Measurements from ENCODE around the gene ARVCF.
A peak's percentile ranks its signal among the peaks of the same experiment; 100 is the strongest.

ARVCF gene

DNA sequence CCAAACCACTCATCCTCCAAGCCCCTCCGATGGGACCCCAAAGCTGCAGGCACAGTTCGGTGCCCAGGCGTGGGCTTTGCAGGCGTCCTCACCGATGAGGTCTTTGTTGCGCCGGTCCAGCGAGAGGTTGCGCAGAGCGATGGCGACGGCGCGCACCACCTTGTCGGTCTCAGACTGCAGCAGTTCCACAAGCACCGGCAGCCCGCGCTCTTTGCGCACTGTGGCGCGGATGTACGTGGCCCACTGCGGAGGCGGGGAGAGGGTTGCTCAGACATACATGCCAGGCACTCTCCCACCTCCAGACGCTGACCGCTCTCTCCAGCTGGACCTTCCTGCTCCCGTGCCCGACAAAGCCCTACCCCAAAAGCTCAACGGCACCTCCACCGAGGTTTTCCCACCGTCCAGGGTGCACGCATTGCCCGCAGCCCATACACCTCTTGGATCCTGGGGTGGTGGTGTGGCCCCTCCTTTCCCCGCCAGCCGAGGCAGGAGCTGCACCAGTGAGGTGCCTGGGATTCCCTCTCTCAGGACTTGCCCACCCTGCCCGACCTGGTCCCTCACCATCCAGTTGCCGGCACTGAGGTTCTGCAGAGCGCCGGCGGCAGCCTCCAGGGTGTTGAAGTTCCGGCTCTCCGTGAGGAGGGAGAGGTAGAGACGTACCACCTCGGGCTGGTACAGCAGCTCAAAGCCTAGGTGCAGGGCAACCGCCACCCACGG lies 42.9 kb downstream of the ARVCF start:
- DNase-seq (ENCODE audit: low read depth), result no peak

DNA sequence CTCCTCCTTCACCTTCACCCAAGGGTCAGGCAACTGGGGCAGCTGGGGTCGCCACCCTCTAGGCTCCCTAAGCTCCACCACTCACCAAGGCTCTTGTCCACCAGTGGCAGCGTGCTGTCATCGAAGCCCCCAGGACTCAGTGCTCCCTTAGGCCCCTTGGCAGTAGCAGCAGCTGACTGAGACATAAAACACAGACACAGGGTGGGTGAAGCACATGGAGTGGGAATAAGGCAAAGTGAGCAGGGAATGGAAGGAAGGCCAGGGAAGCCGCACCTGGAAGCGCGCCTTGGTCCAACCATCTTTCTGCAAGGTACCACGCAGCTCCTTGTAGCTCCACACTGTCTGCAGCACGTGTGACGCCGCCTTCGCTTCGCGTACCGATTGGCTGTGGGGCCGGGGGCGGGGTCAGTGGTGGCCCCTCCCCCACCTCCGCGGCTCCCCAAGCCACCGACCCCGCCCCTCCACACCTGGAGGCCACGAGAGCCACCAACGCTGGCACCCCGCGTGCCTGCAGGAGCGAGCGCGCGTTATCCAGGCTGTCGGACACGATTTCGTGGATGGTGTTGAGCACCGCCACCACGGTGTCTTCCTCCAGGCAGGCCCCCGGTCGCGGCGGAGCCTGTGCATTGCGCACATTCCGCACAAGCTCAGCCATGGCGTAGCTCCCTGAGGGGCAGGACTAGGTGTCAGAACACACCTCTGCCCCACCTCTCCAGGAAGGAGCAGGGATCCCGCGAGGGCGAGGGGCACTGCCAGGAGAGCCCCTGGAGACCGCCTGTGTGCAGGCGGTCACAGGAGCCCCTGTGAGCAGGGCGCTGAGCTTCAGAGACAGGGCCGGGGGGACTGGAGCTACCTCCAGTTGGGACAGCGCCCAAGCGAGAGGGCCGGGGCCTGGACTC lies 43.7 kb downstream of the ARVCF start:
- no peak for DNase-seq (ENCODE audit: low read depth)

DNA sequence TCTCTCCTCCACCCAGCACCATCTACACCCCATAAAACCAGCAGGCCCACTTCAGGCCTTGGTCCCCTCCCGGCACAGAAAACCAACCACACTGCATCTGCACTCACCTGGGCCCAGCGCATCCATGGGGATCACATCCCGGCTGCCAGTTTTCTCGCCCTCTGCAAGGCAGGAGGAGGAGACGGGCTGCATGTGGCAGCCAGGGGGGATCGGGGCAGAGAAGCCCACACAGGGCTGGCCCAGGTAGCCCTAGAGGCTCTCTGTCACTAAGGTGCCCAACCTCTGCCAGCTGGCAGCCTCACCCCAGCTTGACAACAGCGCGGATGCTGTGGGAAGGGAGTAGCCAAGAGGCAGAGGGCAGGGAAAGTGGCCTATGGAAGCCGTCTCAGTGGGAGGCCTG lies 44.4 kb downstream of the ARVCF start:
- DNase-seq (ENCODE audit: low read depth), result no peak

DNA sequence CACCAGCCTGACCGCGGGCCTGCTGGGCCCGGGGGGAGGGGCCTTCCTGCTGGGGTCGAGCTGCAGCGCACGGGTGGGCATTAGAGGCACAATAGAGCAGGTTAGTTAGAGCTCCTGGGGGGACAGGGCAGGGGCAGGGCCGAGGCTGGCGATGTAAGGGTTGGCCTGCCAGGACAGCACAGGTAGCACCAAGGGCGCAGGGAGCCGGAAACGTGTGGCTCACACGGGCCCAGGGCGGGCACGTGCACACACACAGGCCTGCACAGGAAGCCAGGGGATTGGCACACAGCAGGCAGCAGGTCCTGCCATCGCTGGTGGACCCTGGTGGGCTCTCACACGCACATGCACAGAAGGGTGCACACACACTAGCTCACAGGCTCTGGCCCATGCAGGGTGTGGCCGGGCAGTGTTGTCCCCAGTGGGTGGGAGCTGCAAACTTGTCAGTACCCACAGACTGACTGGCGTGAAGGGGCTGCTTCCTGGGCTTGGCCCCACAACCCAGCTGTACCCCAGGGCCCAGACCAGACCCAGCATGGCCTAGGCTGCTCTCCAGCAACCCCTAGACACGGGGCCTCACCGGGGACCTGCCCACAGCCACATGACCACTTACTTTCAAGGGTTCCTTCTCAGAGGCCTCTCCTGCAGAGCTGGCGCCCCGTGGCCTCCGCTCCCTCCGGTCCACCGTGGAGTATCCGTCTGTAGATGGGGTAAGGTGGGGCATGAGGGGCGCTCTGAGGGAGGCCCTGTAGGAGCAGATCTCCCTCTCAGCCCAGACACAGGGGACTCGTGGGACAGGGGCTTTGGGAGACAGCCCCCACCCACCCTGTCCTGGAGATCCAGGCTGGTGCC lies 45.1 kb downstream of the ARVCF start:
- DNase-seq (ENCODE audit: low read depth), result no peak

DNA sequence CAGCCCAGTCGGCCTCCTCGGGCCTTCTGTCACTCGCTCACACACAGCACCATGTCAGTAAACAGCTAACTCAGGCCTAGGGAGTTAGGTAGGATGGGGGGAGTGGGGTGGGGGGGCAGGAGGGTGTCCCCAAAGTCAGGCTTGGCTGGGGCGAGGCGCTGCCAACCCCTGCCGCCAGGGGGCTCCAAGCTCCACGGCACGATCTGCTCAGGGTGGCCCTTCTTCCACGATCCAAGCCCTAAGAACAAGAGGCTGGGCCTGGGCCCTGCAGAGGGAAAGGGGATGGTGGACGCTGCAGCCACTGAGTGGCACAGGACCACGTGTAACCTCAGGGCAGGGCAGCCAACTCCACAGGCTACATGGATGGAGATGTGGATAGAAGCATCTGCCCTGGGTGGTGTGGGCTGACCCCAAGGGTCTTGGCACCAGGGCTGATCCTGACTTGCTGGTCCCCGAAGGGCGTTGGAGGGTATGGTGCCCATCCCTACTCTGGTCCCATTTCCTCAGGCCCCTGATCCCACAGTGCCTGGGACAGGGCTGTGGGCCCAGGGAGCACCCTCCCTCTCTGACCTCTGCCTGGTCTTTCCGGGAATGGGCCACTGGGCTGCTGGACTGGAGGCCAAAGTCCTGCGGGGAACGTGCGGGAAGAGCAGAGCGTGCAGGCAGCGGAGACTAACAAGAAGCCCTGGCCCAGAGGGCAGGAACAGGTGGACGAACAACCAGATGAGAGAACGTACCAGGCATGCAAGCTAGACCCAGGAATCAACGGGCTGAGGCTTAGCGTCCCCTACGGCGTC lies 45.9 kb downstream of the ARVCF start:
- DNase-seq (ENCODE audit: low read depth), result peak; percentile 71

DNA sequence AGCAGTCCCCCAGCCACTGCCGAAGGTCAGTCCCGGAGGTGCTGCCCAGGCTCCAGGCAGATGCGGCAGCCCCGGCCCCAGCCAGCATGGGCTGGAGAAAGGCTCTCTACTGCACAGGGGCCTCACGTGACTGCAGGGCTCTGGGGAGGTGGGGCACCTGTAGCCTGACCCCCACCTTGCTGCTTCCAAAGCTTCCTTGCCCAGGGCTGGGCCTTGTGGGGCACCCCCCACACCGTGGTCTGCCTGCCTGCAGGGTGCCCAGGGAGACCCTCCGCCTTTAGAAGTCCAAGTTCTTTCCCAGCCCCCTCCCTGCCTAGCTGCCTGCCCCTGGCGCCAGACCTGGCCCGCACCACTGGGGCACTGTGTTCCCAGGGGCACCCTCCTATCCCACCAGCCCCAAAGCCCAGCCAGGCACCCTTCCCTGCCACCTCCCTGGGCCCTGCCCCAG lies 46.6 kb downstream of the ARVCF start:
- DNase-seq (ENCODE audit: low read depth), result no peak

DNA sequence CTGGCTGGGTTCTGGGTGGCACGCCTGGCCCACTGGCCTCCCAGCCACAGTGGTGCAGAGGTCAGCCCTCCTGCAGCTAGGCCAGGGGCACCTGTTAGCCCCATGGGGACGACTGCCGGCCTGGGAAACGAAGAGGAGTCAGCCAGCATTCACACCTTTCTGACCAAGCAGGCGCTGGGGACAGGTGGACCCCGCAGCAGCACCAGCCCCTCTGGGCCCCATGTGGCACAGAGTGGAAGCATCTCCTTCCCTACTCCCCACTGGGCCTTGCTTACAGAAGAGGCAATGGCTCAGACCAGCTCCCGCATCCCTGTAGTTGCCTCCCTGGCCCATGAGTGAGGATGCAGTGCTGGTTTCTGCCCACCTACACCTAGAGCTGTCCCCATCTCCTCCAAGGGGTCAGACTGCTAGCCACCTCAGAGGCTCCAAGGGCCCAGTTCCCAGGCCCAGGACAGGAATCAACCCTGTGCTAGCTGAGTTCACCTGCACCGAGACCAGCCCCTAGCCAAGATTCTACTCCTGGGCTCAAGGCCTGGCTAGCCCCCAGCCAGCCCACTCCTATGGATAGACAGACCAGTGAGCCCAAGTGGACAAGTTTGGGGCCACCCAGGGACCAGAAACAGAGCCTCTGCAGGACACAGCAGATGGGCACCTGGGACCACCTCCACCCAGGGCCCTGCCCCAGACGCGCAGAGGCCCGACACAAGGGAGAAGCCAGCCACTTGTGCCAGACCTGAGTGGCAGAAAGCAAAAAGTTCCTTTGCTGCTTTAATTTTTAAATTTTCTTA lies 47.3 kb downstream of the ARVCF start:
- DNase-seq (ENCODE audit: low read depth), result no peak

DNA sequence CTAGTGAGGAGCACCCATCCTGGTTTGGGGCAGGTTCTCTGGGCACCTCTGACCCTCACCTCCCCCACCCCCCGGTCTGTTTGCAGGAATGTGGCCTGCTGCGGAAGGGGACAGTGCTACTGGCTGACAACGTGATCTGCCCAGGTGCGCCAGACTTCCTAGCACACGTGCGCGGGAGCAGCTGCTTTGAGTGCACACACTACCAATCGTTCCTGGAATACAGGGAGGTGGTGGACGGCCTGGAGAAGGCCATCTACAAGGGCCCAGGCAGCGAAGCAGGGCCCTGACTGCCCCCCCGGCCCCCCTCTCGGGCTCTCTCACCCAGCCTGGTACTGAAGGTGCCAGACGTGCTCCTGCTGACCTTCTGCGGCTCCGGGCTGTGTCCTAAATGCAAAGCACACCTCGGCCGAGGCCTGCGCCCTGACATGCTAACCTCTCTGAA lies 48.2 kb downstream of the ARVCF start:
- DNase-seq (ENCODE audit: low read depth), result no peak

DNA sequence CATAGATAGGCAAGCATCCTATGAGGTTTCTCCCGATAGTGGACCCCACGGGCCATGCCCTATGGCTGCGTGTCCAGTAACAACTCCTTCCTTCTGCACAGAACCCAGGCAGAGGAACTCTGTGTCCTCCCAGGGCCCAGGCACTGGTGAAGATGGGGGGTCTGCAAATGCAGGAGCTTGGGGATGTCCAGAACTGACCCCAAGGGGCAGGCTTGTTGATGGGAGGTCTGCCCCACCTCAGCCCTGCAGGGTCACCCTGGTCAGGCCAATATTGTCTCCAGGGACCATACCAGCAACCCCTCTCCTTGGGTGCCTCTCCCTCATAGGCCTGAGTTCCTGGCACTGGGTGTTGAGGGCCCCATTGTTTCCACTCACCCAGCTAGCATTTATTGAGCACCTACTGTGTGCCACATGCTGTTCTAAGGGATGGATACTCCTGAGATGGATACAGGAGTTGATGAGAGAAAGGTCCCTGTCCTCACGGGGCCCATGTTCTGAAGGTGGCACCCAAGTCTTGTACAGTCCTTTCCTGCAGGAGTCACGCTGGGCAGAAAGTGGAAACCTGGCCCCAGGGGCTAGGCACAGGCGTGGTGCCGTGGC lies 48.7 kb downstream of the ARVCF start:
- no peak for DNase-seq (ENCODE audit: low read depth)

DNA sequence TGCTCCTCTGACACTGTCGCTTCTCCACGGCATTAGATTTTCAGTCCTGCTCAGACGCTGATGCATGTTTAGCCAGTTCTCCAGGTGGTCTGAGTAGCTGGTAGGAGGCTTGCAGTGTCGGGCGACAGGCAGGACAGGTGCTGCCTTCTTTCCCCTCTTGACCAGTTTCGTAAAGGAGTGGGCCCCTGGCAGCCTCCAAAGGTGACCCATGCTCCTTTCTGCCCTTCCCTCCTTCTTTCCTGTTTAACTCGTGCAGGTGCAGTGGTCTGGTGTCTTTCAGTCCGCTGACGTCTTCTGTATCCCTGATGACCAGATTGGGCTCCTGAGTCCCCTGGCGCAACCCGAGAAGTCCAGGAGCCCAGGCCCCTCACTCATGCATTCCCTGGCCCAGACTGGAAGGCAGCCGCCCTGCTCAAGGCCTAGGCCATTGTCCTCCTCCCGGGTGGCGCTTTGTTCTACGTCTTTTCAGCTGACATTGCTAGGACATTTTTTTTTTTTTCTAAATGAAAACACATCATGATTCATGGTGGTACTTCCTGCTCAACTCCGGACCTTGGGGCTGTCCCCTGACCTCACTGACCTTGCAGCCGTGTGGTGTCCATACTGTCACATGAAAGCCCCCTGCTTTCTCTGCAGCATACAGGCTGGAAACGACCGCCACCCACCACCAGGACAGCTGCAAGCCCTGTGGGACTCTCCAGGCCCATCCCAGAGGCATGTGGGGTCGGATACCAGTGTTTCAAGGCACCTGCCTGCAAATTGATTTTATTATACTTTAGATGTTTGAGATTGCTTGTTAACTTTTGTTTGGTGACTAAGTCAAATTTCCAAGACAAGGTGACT lies 49.5 kb downstream of the ARVCF start:
- DNase-seq (ENCODE audit: low read depth), result no peak

DNA sequence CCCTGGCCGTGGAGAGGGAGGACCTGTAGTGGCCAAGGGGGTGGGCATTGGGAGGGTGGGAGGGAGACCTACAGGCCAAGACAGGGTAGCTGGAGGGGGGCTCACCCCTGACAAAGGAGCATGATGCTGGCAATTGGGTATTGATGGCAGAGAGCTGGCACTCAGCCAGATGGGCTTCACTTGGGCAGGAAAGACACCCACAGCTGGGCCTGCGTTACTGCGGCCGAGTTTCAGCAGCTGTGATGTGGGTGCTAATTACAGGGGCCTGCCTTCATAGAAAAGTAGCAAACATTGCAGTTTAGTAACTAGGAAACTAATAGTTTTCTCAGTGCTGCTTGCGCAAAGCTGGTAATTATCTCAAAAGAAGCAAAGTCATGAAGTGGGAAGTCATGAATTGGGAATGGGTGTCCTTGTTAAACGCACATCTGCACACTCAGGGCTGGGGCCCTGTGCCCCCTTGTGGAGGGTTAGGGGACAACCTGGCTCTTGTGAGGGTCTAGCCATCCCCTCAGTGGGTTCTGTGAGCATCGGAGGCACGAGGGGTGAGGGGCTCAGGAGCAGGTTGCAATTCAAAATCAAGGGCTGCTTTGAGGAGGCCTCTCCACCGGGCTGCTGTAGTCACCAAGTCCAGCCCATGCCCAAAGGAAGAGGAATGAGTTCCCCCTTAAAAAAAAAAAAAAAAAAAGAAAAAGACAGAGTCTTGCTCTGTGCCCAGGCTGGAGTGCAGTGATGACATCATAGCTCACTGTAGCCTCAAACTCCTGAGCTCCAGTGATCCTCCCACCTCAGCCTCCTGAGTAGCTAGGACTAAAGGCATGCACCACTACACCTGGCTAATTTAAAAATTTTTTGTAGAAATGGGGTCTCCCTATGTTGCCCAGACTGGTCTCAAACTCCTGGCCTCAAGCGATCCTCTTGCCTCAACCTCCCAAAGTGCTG lies 50.6 kb downstream of the ARVCF start:
- DNase-seq (ENCODE audit: low read depth), result no peak

DNA sequence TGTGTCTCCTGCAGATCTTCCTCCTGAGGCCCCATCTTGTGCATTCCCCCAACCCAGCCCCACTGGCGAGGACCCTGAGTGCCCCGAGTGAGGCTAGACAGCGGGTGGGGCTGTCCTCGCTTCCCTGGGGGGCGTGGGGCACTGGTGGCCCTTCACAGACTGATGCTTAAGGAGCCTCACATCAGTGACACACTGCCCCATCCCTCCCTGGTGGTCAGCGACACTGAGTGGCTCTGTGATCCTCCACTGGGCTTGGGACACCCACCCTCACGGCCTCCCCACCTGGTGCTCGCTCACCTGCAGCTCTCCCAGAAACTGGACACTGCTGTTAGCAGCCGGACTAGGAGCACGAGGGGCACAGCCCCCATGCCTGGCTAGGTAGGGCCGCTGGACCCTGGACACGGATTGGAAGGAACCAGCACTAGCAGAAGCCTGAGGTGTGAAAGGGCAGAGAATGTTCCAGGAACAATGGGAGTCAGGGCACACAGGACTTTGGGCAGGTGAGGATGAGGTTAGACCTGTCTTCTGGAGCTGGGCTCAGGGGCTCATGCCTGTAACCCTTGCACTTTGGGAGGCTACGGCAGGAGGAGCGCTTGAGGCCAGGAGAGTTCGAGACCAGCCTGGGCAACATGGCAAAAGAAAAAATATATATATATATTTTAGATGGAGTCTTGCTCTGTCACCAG lies 51.8 kb downstream of the ARVCF start:
- DNase-seq (ENCODE audit: low read depth), result no peak

DNA sequence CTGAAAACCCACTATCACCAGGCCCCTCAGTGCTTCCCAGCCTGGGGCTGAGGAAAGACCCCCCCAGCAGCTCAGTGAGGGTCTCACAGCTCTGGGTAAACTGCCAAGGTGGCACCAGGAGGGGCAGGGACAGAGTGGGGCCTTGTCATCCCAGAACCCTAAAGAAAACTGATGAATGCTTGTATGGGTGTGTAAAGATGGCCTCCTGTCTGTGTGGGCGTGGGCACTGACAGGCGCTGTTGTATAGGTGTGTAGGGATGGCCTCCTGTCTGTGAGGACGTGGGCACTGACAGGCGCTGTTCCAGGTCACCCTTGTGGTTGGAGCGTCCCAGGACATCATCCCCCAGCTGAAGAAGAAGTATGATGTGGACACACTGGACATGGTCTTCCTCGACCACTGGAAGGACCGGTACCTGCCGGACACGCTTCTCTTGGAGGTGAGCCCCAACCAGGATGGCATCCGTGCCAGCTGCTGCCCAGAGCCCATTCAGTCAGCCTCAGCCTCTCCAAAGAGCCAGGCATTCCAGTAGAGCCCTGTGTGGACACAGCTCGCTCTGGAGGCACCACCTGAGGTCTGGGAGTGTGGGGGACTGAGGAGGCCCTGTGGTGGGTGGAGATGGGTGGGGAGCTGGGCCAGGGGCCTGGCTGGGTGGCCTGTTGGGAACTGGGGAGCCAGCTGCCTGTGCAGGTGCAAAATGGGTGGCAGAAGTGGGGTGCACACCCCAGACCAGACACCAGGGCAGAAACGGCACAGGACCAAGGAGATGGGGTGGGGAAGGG lies 52.6 kb downstream of the ARVCF start:
- DNase-seq (ENCODE audit: low read depth), result no peak

DNA sequence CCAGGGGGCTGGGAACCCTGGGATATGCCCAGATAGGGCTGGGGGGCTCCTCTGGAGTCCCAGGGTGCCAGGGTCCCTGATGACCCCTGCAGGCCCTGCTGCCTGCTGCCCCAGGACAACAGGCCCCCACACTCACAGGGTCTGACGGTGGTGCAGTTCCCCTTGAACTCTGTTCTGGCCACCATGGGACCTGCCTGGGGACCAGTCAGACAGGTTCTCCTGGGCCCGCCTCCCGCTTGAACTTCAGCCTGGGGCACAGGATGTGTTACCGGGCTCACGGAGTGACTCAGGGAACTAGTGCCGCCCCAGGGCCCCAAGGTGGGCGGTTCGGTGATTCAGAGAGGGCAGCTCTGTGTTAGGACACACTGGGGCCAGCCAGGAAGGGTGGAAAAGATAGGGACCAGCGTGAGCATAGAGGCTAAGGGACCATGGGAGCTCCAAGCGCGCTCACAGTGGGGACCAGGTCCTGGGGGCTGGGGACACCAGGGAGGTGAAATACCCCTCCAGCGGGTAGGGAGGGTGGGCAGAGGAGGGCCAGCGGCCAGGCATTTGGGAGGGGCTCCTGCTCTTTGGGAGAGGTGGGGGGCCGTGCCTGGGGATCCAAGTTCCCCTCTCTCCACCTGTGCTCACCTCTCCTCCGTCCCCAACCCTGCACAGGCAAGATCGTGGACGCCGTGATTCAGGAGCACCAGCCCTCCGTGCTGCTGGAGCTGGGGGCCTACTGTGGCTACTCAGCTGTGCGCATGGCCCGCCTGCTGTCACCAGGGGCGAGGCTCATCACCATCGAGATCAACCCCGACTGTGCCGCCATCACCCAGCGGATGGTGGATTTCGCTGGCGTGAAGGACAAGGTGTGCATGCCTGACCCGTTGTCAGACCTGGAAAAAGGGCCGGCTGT lies 53.5 kb downstream of the ARVCF start:
- no peak for DNase-seq (ENCODE audit: low read depth)

DNA sequence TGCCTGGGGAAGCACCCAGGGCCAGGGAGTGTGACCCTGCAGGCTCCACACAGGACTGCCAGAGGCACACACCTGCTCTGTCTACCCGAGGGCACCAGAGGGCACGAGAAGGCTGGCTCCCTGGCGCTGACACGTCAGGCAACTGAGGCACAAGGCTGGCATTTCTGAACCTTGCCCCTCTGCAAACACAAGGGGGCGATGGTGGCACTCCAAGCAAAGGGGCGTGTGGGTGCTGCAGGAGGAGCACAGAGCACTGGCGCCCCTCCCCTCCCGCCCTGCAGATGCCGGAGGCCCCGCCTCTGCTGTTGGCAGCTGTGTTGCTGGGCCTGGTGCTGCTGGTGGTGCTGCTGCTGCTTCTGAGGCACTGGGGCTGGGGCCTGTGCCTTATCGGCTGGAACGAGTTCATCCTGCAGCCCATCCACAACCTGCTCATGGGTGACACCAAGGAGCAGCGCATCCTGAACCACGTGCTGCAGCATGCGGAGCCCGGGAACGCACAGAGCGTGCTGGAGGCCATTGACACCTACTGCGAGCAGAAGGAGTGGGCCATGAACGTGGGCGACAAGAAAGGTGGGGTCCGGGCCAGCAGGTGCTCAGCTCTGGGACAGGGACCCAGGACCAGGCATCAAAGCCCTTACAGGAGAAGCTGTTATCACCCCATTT lies 54.2 kb downstream of the ARVCF start:
- DNase-seq (ENCODE audit: low read depth), result peak; percentile 57

All from stimulated activated CD8-positive, alpha-beta memory T cell treated with anti-CD3 and anti-CD28 coated beads, Interleukin-4, amount 100 ng/mL, for 24 hours (primary cell).